ENCODE measurements around the gene RNF150. TPM values are rescaled to one million over a fixed set of nuclear protein-coding genes. Genes with fewer than 3 reads are reported as not detected.

Gene RNF150
- total RNA-seq, 1 experiment from 2014 or later, result 1.3 TPM

DNA sequence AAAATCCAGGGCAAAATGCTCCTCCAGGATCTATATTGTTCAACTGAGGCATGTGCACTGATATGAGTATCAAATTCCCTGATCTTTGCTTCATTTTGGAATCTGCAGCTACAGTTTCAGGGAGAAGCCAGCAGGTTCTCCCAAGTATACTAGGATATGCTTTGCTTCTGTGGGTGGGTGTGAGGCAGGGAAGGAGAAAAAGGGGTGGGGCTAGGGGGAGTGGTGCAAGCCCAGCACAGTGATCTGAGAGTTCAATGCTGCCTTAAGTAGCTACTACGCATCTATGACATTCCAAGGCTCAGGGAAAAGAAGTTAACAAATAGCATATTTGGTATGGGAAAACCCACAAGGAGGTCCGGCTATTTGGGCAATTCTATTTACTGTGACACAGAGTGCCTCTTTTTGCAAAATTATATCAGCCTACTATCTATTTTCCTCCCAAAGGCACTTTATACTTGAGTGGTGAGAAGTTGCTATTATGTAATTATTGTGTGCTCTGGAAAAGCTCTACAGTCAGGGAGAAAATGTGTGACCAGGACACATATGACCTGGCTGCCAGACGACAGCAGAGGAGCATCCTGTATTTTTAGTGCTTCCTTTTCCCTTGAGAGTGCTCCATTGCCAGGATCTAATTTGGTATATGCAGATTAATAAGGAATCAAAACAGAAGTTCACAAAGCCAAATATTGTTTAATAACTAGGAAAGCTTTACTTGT, 162.0 kb downstream of the RNF150 start:
- ChIA-PET CTCF (no interaction called here), POLR2A (no interaction called here)
- ATAC-seq (no peak), DNase-seq (ENCODE audit: low read depth, low spot score) (no peak)
- Histone ChIP-seq H3K4me3 (ENCODE audit: low read depth in 2 of 2, low read length in 2 of 2) (no peak overlapping the region), H3K9me3 (ENCODE audit: control insufficient read depth, insufficient read depth, low read depth, low read length) (no peaks in the 10 kb centered on the region), H3K36me3 (ENCODE audit: control insufficient read depth, insufficient read depth, low read length) (no peaks in the 10 kb centered on the region), H3K27ac (ENCODE audit: low read length) (no peak overlapping the region), H3K27me3 (ENCODE audit: control insufficient read depth, insufficient read depth, low read length) (no peaks in the 10 kb centered on the region), H3K4me1 (ENCODE audit: control insufficient read depth, insufficient read depth, low read length) (no peaks in the 10 kb centered on the region)
- in situ Hi-C loops (cut with HindIII; ENCODE audit: low pct_unique_long_range_greater_than_20kb, low sequenced_read_pairs) (no loop called here), intact Hi-C loops (cut with micrococcal nuclease; ENCODE audit: unreplicated experiment) (no loop called here)
- no TSS peak for BruUV-seq (replicated peaks)
- TF ChIP-seq, protein P1, sequence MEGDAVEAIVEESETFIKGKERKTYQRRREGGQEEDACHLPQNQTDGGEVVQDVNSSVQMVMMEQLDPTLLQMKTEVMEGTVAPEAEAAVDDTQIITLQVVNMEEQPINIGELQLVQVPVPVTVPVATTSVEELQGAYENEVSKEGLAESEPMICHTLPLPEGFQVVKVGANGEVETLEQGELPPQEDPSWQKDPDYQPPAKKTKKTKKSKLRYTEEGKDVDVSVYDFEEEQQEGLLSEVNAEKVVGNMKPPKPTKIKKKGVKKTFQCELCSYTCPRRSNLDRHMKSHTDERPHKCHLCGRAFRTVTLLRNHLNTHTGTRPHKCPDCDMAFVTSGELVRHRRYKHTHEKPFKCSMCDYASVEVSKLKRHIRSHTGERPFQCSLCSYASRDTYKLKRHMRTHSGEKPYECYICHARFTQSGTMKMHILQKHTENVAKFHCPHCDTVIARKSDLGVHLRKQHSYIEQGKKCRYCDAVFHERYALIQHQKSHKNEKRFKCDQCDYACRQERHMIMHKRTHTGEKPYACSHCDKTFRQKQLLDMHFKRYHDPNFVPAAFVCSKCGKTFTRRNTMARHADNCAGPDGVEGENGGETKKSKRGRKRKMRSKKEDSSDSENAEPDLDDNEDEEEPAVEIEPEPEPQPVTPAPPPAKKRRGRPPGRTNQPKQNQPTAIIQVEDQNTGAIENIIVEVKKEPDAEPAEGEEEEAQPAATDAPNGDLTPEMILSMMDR (IDR thresholded peaks at IDR 0.05), result no peak
- TF ChIP-seq, protein P2, sequence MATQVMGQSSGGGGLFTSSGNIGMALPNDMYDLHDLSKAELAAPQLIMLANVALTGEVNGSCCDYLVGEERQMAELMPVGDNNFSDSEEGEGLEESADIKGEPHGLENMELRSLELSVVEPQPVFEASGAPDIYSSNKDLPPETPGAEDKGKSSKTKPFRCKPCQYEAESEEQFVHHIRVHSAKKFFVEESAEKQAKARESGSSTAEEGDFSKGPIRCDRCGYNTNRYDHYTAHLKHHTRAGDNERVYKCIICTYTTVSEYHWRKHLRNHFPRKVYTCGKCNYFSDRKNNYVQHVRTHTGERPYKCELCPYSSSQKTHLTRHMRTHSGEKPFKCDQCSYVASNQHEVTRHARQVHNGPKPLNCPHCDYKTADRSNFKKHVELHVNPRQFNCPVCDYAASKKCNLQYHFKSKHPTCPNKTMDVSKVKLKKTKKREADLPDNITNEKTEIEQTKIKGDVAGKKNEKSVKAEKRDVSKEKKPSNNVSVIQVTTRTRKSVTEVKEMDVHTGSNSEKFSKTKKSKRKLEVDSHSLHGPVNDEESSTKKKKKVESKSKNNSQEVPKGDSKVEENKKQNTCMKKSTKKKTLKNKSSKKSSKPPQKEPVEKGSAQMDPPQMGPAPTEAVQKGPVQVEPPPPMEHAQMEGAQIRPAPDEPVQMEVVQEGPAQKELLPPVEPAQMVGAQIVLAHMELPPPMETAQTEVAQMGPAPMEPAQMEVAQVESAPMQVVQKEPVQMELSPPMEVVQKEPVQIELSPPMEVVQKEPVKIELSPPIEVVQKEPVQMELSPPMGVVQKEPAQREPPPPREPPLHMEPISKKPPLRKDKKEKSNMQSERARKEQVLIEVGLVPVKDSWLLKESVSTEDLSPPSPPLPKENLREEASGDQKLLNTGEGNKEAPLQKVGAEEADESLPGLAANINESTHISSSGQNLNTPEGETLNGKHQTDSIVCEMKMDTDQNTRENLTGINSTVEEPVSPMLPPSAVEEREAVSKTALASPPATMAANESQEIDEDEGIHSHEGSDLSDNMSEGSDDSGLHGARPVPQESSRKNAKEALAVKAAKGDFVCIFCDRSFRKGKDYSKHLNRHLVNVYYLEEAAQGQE (IDR thresholded peaks at IDR 0.05; ENCODE audit: insufficient read depth in 1 of 2, low read depth in 2 of 2, low read length in 1 of 2), result no peak
- TF ChIP-seq POLR2AphosphoS5 (IDR thresholded peaks at IDR 0.05; ENCODE audit: low read depth, low read length), result no peak

DNA sequence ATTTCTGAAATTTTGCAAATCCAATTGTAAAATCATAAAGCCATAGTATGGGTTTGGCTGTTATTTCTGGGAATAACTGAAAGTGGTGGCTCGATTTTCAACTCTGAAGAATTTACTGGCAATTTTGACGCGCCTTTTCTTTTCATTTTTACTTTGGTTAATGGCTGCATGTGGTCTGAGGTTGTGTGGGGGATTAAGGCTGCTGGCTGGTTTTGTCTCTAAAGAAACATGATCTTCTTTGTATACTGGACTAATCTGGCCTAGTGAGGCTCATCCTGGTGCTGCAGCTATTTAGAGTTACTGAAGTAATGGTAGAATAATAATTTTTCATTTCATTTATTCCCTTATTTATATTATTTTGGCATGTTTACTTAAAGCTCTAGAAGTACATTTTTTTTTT, 164.0 kb downstream of the RNF150 start:
- BruUV-seq (replicated peaks), result no TSS peak
- no peak for DNase-seq (ENCODE audit: low read depth, low spot score)
- Histone ChIP-seq H3K9me3 (ENCODE audit: control insufficient read depth, insufficient read depth, low read depth, low read length) (no peaks in the 10 kb centered on the region), H3K4me1 (ENCODE audit: control insufficient read depth, insufficient read depth, low read length) (no peaks in the 10 kb centered on the region), H3K27me3 (ENCODE audit: control insufficient read depth, insufficient read depth, low read length) (no peaks in the 10 kb centered on the region), H3K36me3 (ENCODE audit: control insufficient read depth, insufficient read depth, low read length) (no peaks in the 10 kb centered on the region), H3K27ac (ENCODE audit: low read length) (no peak overlapping the region), H3K4me3 (ENCODE audit: low read depth in 2 of 2, low read length in 2 of 2) (no peak overlapping the region)
- intact Hi-C loops (cut with micrococcal nuclease; ENCODE audit: unreplicated experiment) (no loop called here), in situ Hi-C loops (cut with HindIII; ENCODE audit: low pct_unique_long_range_greater_than_20kb, low sequenced_read_pairs) (no loop called here)
- ATAC-seq, result no peak
- no peak for TF ChIP-seq SIN3A (IDR thresholded peaks at IDR 0.05; ENCODE audit: borderline replicate concordance, insufficient read depth, low read depth, low read length)
- TF ChIP-seq, protein P1 (IDR thresholded peaks at IDR 0.05), result no peak
- TF ChIP-seq, protein P2 (IDR thresholded peaks at IDR 0.05; ENCODE audit: insufficient read depth in 1 of 2, low read depth in 2 of 2, low read length in 1 of 2), result no peak
- TF ChIP-seq TCF7L2 (IDR thresholded peaks at IDR 0.05; ENCODE audit: low read depth, low read length), result no peak
- POLR2A ChIA-PET, result no interaction called here
- CTCF ChIA-PET, result no interaction called here
